Lower leg skin (tissue), 3 donors: Measurements from ENCODE around the gene FGF3.

Source experiments
- POLR2A ChIP-seq, 2 donors: fragments of 450-650 bp; IDR thresholded peaks; one replicate each; pipeline ENCODE4 v1.6.1; 2016 to 2017; ENCODE audit warnings: antibody characterized with exemption in 2 of 2, mild to moderate bottlenecking in 1 of 2, moderate library complexity in 1 of 2
- TF ChIP-seq, protein P1 (sequence below), 3 donors: fragments of 450-650 bp; IDR thresholded peaks; one replicate each; pipeline ENCODE4 v1.5.1; 2016; ENCODE audit warnings: antibody characterized with exemption in 3 of 3, mild to moderate bottlenecking in 3 of 3, moderate library complexity in 2 of 3

GRCh38 chr11:69866648-69867047, 47.4 kb upstream of the FGF3 start:
- TF ChIP-seq, protein P1, sequence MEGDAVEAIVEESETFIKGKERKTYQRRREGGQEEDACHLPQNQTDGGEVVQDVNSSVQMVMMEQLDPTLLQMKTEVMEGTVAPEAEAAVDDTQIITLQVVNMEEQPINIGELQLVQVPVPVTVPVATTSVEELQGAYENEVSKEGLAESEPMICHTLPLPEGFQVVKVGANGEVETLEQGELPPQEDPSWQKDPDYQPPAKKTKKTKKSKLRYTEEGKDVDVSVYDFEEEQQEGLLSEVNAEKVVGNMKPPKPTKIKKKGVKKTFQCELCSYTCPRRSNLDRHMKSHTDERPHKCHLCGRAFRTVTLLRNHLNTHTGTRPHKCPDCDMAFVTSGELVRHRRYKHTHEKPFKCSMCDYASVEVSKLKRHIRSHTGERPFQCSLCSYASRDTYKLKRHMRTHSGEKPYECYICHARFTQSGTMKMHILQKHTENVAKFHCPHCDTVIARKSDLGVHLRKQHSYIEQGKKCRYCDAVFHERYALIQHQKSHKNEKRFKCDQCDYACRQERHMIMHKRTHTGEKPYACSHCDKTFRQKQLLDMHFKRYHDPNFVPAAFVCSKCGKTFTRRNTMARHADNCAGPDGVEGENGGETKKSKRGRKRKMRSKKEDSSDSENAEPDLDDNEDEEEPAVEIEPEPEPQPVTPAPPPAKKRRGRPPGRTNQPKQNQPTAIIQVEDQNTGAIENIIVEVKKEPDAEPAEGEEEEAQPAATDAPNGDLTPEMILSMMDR (IDR thresholded peaks at IDR 0.05), result no peak
- TF ChIP-seq POLR2A (IDR thresholded peaks at IDR 0.05), result no peak
